ENCODE data around the gene GRM1.

The GRM1 gene

GRCh38 chr6:146153040-146153758 lies 124.3 kb downstream of the GRM1 start:
- TF ChIP-seq ESRRG (CRISPR knock-in tag; IDR thresholded peaks at IDR 0.05) (no peak), PPARA (CRISPR knock-in tag; IDR thresholded peaks at IDR 0.05; ENCODE audit: borderline replicate concordance) (no peak), RARB (CRISPR knock-in tag; IDR thresholded peaks at IDR 0.05) (no peak), ZFP3 (CRISPR knock-in tag; IDR thresholded peaks at IDR 0.05) (no peak), CSDC2 (CRISPR knock-in tag; IDR thresholded peaks at IDR 0.05) (no peak), SNAI2 (CRISPR knock-in tag; IDR thresholded peaks at IDR 0.05) (no peak), GLIS3 (CRISPR knock-in tag; IDR thresholded peaks at IDR 0.05) (no peak), CSRNP3 (CRISPR knock-in tag; IDR thresholded peaks at IDR 0.05) (no peak)
- ATAC-seq, result no peak

GRCh38 chr6:146154197-146154596 lies 125.3 kb downstream of the GRM1 start:
- ATAC-seq, result no peak
- TF ChIP-seq TOX (CRISPR knock-in tag; IDR thresholded peaks at IDR 0.05; ENCODE audit: borderline replicate concordance) (no peak), PPARA (CRISPR knock-in tag; IDR thresholded peaks at IDR 0.05; ENCODE audit: borderline replicate concordance) (no peak), BACH2 (CRISPR knock-in tag; IDR thresholded peaks at IDR 0.05; ENCODE audit: borderline replicate concordance) (no peak), ZFP3 (CRISPR knock-in tag; IDR thresholded peaks at IDR 0.05) (no peak), GLIS3 (CRISPR knock-in tag; IDR thresholded peaks at IDR 0.05) (no peak), ZNF8 (CRISPR knock-in tag; IDR thresholded peaks at IDR 0.05) (no peak), CREB5 (CRISPR knock-in tag; IDR thresholded peaks at IDR 0.05; ENCODE audit: low read depth) (no peak), ESRRG (CRISPR knock-in tag; IDR thresholded peaks at IDR 0.05) (no peak), CSDC2 (CRISPR knock-in tag; IDR thresholded peaks at IDR 0.05) (no peak), ARNTL (CRISPR knock-in tag; IDR thresholded peaks at IDR 0.05; ENCODE audit: borderline replicate concordance, low read depth) (no peak), TSHZ2 (CRISPR knock-in tag; IDR thresholded peaks at IDR 0.05) (no peak), OSR1 (CRISPR knock-in tag; IDR thresholded peaks at IDR 0.05) (no peak), POU6F1 (CRISPR knock-in tag; IDR thresholded peaks at IDR 0.05; ENCODE audit: borderline replicate concordance, low read depth) (no peak), RARB (CRISPR knock-in tag; IDR thresholded peaks at IDR 0.05) (no peak), CSRNP3 (CRISPR knock-in tag; IDR thresholded peaks at IDR 0.05) (no peak), PATZ1 (CRISPR knock-in tag; IDR thresholded peaks at IDR 0.05; ENCODE audit: borderline replicate concordance) (no peak)

- no peak for ATAC-seq
- TF ChIP-seq CSDC2 (CRISPR knock-in tag; IDR thresholded peaks at IDR 0.05) (no peak), PPARA (CRISPR knock-in tag; IDR thresholded peaks at IDR 0.05; ENCODE audit: borderline replicate concordance) (no peak), BACH2 (CRISPR knock-in tag; IDR thresholded peaks at IDR 0.05; ENCODE audit: borderline replicate concordance) (no peak), ISL1 (CRISPR knock-in tag; IDR thresholded peaks at IDR 0.05) (no peak), ZNF70 (CRISPR knock-in tag; IDR thresholded peaks at IDR 0.05) (no peak), GLIS3 (CRISPR knock-in tag; IDR thresholded peaks at IDR 0.05) (no peak), CREB5 (CRISPR knock-in tag; IDR thresholded peaks at IDR 0.05; ENCODE audit: low read depth) (no peak), PATZ1 (CRISPR knock-in tag; IDR thresholded peaks at IDR 0.05; ENCODE audit: borderline replicate concordance) (no peak)
Measured at GRCh38 chr6:146161664-146162063, 132.8 kb downstream of the GRM1 start.

Data from SK-N-SH treated with all-trans-retinoic acid at 6 μM for 48 hours (cell line).